ENCODE data around the gene DIO3. TPM values are rescaled to one million over a fixed set of nuclear protein-coding genes. Genes with fewer than 3 reads are reported as not detected.

Gene DIO3
- polyA plus RNA-seq, 1 donor from 2014 or later = 49.2 TPM

- H3K4me3 ChIP-seq (ENCODE audit: low read length) = no peak overlapping the region
Measured at GRCh38 chr14:101516401-101516800, 44.9 kb upstream of the DIO3 start.

GRCh38 chr14:101518611-101519473, 42.5 kb upstream of the DIO3 start:
- Histone ChIP-seq H3K9me2 (ENCODE audit: insufficient read depth, low read length) (no peaks in the 10 kb centered on the region), H3K9ac (ENCODE audit: low read length) (no peak overlapping the region), H3K4me3 (ENCODE audit: low read length) (no peak overlapping the region), H3K27ac (ENCODE audit: low read length) (no peak overlapping the region), H3F3A (ENCODE audit: insufficient read depth, low read length, poor library complexity, severe bottlenecking) (no peaks in the 10 kb centered on the region), H2AFZ (ENCODE audit: low read depth, low read length) (no peak overlapping the region), H4K20me1 (ENCODE audit: insufficient read depth) (no peaks in the 10 kb centered on the region), H3K9me3 (ENCODE audit: low read length) (no peaks in the 10 kb centered on the region), H3K27me3 (ENCODE audit: insufficient read depth, low read depth, low read length) (no peaks in the 10 kb centered on the region), H3K4me2 (ENCODE audit: low read length) (no peak overlapping the region), H3K79me2 (replicated peaks; ENCODE audit: insufficient read depth, low read length) (no peaks in the 10 kb centered on the region), H3K36me3 (ENCODE audit: insufficient read depth, low read length) (no peaks in the 10 kb centered on the region)
- no peak for TF ChIP-seq EP300 (conservative IDR thresholded peaks at IDR 0.05; ENCODE audit: poor library complexity, severe bottlenecking)
- TF ChIP-seq POLR2AphosphoS5 (IDR thresholded peaks at IDR 0.05) = no peak
- no peak for TF ChIP-seq MXI1 (conservative IDR thresholded peaks at IDR 0.05; ENCODE audit: poor library complexity, severe bottlenecking)
- no peak for TF ChIP-seq RAD21 (conservative IDR thresholded peaks at IDR 0.05)
- TF ChIP-seq TAF1 (IDR thresholded peaks at IDR 0.05; ENCODE audit: low read depth) = no peak
- TF ChIP-seq EZH2 (IDR thresholded peaks at IDR 0.05; ENCODE audit: borderline replicate concordance, insufficient read depth, low read length, poor library complexity, severe bottlenecking) = no peak

More at GRCh38 chr14:101516401-101516800, 44.9 kb upstream of the DIO3 start:
- H4K20me1 ChIP-seq (ENCODE audit: insufficient read depth) = no peaks in the 10 kb centered on the region
- no peak overlapping the region for H2AFZ ChIP-seq (ENCODE audit: low read depth, low read length)
- H3K9me2 ChIP-seq (ENCODE audit: insufficient read depth, low read length) = no peaks in the 10 kb centered on the region
- no peak overlapping the region for H3K4me2 ChIP-seq (ENCODE audit: low read length)
- H3K36me3 ChIP-seq (ENCODE audit: insufficient read depth, low read length) = no peaks in the 10 kb centered on the region
- no peak for TF ChIP-seq POLR2AphosphoS5 (IDR thresholded peaks at IDR 0.05)
- no peak for TF ChIP-seq CTCF (IDR thresholded peaks at IDR 0.05; ENCODE audit: poor library complexity, severe bottlenecking)
- no peak for TF ChIP-seq RAD21 (conservative IDR thresholded peaks at IDR 0.05)
- TF ChIP-seq, protein P1, sequence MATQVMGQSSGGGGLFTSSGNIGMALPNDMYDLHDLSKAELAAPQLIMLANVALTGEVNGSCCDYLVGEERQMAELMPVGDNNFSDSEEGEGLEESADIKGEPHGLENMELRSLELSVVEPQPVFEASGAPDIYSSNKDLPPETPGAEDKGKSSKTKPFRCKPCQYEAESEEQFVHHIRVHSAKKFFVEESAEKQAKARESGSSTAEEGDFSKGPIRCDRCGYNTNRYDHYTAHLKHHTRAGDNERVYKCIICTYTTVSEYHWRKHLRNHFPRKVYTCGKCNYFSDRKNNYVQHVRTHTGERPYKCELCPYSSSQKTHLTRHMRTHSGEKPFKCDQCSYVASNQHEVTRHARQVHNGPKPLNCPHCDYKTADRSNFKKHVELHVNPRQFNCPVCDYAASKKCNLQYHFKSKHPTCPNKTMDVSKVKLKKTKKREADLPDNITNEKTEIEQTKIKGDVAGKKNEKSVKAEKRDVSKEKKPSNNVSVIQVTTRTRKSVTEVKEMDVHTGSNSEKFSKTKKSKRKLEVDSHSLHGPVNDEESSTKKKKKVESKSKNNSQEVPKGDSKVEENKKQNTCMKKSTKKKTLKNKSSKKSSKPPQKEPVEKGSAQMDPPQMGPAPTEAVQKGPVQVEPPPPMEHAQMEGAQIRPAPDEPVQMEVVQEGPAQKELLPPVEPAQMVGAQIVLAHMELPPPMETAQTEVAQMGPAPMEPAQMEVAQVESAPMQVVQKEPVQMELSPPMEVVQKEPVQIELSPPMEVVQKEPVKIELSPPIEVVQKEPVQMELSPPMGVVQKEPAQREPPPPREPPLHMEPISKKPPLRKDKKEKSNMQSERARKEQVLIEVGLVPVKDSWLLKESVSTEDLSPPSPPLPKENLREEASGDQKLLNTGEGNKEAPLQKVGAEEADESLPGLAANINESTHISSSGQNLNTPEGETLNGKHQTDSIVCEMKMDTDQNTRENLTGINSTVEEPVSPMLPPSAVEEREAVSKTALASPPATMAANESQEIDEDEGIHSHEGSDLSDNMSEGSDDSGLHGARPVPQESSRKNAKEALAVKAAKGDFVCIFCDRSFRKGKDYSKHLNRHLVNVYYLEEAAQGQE (IDR thresholded peaks at IDR 0.05; ENCODE audit: borderline replicate concordance) = no peak
- TF ChIP-seq SMC3 (conservative IDR thresholded peaks at IDR 0.05; ENCODE audit: poor library complexity) = no peak
- TF ChIP-seq MXI1 (conservative IDR thresholded peaks at IDR 0.05; ENCODE audit: poor library complexity, severe bottlenecking) = no peak
- TF ChIP-seq TAF1 (IDR thresholded peaks at IDR 0.05; ENCODE audit: low read depth) = no peak
- no peak overlapping the region for H3K27ac ChIP-seq (ENCODE audit: low read length)
- H3F3A ChIP-seq (ENCODE audit: insufficient read depth, low read length, poor library complexity, severe bottlenecking) = no peaks in the 10 kb centered on the region
- H3K27me3 ChIP-seq (ENCODE audit: insufficient read depth, low read depth, low read length) = no peaks in the 10 kb centered on the region
- H3K79me2 ChIP-seq (replicated peaks; ENCODE audit: insufficient read depth, low read length) = no peaks in the 10 kb centered on the region
- H3K9ac ChIP-seq (ENCODE audit: low read length) = no peak overlapping the region
- no peaks in the 10 kb centered on the region for H3K9me3 ChIP-seq (ENCODE audit: low read length)

Data from neural cell (in vitro differentiated cells).